ENCODE measurements around the gene FADS2.

Gene FADS2

GRCh38 chr11:61854206-61854895, 26.3 kb downstream of the FADS2 start:
- TF ChIP-seq GATA3 (IDR thresholded peaks at IDR 0.05; ENCODE audit: low read depth, low read length) (no peak), GATA2 (IDR thresholded peaks at IDR 0.05; ENCODE audit: low read depth, low read length) (no peak)

GRCh38 chr11:61854966-61855714, 27.0 kb downstream of the FADS2 start:
- no peak for TF ChIP-seq GATA3 (IDR thresholded peaks at IDR 0.05; ENCODE audit: low read depth, low read length)

DNA sequence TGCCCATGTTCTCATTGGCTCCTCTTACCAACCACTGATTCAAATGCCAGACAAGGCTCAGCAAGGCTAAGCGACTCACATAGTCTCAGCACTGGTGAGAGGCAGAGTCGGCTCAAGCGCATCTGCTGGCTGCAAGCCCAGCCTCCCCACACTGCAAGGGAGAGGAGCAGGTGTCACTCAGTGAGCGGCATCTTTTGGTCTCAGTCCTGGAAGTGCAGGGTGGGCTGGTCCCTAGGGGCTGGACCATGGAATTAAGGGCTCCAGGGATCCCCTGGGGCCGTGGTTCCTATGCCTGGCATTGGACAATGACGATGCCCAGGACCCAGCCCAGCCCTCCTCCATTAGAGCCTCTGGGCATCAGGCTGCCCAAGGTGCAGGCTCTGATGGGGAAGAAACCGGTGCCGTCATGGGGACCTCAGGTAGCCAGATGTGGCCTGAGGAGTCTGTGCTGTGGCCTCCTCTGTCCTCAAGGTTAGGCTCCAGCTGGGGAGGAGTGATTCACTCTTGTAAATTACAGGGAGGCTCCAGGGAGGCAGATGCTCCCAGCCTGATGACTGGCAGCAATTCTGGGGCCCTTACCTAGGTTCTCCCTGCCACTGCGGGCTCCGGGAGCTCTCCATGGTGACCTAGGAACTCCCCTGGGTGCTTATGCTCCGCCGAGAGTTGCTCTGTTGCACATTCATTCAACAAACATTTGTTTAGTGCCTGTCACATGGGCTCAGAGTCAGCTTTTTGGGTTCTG, 28.0 kb downstream of the FADS2 start:
- no peak for TF ChIP-seq GATA3 (IDR thresholded peaks at IDR 0.05; ENCODE audit: low read depth, low read length)
- no peak for TF ChIP-seq GATA2 (IDR thresholded peaks at IDR 0.05; ENCODE audit: low read depth, low read length)

DNA sequence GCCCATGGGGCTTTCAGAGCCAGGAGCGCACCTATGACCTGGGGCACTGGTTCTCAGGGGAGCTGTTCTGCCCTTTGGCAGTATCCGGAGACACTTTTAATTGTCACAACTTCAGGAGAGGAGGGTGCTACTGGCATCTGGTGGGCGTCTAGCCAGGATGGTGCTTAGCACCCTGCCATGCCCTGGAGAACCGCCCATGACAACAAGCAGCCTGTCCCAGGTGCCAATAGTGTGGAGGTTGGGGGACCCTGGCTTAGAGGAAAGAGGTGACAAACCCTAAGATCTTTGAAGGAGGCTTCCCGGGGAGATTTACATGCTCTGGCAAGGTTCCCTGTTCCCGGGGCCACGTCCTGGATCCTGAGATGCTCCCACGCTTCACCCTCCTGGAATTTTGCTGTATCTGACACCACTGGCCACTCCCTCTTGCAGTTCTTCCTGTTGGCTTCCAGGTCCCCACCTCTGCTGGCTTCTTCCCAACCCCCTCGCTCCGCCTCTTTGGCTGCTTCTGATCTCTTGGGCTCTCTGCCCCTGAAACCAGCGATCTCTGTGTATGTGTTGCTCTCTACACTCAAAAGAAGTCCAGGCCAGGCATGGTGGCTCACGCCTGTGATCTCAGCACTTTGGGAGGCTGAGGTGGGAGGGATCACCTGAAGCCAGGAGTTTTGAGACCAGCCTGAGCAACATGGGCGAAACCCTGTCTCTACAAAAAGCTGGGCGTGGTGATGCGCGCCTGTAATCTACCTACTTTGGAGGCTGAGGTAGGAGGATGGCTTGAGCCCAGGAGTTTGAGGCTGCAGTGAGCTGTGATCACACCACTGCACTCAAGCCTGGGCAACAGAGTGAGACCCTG, 32.2 kb downstream of the FADS2 start:
- TF ChIP-seq GATA2 (IDR thresholded peaks at IDR 0.05; ENCODE audit: low read depth, low read length), result no peak
- TF ChIP-seq GATA3 (IDR thresholded peaks at IDR 0.05; ENCODE audit: low read depth, low read length), result no peak

GRCh38 chr11:61861634-61862033, 33.5 kb downstream of the FADS2 start:
- no peak for TF ChIP-seq GATA3 (IDR thresholded peaks at IDR 0.05; ENCODE audit: low read depth, low read length)
- TF ChIP-seq GATA2 (IDR thresholded peaks at IDR 0.05; ENCODE audit: low read depth, low read length), result no peak

DNA sequence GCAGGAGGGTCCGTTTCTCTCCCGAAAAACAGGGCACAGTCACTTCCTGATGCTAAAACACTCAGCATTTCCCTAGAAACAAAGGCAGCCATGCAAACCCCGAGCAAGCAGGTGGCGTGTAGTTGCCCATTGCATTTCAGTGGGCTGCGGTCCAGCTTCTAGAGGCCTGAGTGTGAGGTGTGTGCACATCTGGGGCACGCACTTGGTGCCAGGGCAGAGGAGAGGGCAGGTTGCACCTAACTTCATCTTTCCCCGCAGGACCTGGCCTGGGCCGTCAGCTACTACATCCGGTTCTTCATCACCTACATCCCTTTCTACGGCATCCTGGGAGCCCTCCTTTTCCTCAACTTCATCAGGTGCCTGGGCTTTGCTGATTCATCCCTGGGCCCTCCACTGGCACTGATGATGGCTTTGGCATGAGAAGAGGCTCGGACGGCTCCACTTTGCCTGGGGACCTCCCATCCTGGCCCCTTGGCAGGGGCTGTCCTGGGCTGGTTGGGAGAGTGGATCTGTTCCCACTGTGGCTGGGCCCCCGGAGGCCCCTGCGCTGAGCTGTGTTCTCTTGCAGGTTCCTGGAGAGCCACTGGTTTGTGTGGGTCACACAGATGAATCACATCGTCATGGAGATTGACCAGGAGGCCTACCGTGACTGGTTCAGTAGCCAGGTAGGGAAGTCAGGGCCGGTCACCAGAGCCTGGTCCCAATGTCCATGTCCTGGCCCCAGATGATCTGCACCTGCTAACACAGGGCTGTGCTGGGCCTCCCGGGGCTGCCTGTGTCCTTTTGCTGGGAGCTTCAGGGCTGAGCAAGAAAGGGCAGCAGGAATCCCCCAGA, 34.8 kb downstream of the FADS2 start:
- no peak for TF ChIP-seq GATA3 (IDR thresholded peaks at IDR 0.05; ENCODE audit: low read depth, low read length)
- TF ChIP-seq GATA2 (IDR thresholded peaks at IDR 0.05; ENCODE audit: low read depth, low read length), result no peak

DNA sequence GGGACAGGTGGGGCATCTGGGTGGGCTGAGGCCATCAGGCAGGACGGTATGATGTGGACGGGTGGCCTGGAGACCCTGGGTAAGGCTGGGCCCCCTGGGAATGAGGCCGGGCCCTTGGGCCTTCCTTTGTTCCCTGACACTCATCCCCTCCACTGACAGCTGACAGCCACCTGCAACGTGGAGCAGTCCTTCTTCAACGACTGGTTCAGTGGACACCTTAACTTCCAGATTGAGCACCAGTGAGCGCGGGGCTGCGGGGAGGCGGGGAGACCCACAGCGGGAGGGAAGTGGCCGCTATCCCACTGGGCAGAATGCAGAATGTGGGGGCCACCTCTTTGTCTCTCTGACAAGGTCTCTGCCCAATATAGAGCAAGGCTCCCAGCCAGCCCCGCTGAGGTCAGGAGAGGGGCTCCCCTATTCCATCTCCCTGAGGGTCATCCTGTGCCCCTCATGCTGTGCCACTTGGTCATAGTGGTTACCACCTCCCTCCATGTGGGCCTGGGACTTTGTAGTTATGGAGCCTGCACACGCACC, 35.5 kb downstream of the FADS2 start:
- TF ChIP-seq GATA2 (IDR thresholded peaks at IDR 0.05; ENCODE audit: low read depth, low read length) (no peak), GATA3 (IDR thresholded peaks at IDR 0.05; ENCODE audit: low read depth, low read length) (no peak)

- no peak for TF ChIP-seq GATA3 (IDR thresholded peaks at IDR 0.05; ENCODE audit: low read depth, low read length)
- no peak for TF ChIP-seq GATA2 (IDR thresholded peaks at IDR 0.05; ENCODE audit: low read depth, low read length)
Measured at GRCh38 chr11:61864814-61865775, 37.0 kb downstream of the FADS2 start.

GRCh38 chr11:61866231-61866957, 38.3 kb downstream of the FADS2 start:
- TF ChIP-seq GATA2 (IDR thresholded peaks at IDR 0.05; ENCODE audit: low read depth, low read length), result no peak
- no peak for TF ChIP-seq GATA3 (IDR thresholded peaks at IDR 0.05; ENCODE audit: low read depth, low read length)

DNA sequence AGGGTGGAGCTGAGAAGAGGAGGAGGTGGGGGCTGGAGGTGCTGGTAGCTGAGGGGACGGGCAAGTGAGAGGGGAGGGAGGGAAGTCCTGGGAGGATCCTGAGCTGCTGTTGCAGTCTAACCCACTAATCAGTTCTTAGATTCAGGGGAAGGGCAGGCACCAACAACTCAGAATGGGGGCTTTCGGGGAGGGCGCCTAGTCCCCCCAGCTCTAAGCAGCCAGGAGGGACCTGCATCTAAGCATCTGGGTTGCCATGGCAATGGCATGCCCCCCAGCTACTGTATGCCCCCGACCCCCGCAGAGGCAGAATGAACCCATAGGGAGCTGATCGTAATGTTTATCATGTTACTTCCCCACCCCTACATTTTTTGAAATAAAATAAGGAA, 38.9 kb downstream of the FADS2 start:
- TF ChIP-seq GATA2 (IDR thresholded peaks at IDR 0.05; ENCODE audit: low read depth, low read length), result no peak
- no peak for TF ChIP-seq GATA3 (IDR thresholded peaks at IDR 0.05; ENCODE audit: low read depth, low read length)
